AG10803 (cell line): ENCODE data around the gene ZSWIM6.

Source experiments
- DNase-seq: peaks from one replicate; pipeline ENCODE4 v3.0.0; 2010; ENCODE audit warnings: low read depth
- H3K4me3 ChIP-seq: 2 replicates; pipeline ENCODE4 v1.5.1; 2011; ENCODE audit warnings: mild to moderate bottlenecking, low read length, control low read depth
- TF ChIP-seq, protein P1 (sequence below): conservative IDR thresholded peaks from 2 replicates; pipeline ENCODE4 v1.5.1; 2011; ENCODE audit warnings: mild to moderate bottlenecking, low read length, control low read depth, inconsistent platforms

Gene ZSWIM6

DNA sequence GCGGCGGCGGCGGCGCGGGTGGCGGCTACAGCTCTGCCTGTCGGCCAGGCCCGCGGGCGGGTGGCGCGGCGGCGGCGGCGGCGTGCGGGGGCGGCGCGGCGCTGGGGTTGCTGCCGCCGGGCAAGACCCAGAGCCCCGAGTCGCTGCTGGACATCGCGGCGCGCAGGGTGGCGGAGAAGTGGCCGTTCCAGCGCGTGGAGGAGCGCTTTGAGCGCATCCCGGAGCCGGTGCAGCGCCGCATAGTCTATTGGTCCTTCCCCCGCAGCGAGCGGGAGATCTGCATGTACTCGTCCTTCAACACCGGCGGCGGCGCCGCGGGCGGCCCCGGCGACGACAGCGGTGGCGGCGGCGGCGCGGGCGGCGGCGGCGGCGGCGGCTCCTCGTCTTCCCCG, 296 bp downstream of the ZSWIM6 start:
- peak; percentile 25 for DNase-seq
- TF ChIP-seq, protein P1, sequence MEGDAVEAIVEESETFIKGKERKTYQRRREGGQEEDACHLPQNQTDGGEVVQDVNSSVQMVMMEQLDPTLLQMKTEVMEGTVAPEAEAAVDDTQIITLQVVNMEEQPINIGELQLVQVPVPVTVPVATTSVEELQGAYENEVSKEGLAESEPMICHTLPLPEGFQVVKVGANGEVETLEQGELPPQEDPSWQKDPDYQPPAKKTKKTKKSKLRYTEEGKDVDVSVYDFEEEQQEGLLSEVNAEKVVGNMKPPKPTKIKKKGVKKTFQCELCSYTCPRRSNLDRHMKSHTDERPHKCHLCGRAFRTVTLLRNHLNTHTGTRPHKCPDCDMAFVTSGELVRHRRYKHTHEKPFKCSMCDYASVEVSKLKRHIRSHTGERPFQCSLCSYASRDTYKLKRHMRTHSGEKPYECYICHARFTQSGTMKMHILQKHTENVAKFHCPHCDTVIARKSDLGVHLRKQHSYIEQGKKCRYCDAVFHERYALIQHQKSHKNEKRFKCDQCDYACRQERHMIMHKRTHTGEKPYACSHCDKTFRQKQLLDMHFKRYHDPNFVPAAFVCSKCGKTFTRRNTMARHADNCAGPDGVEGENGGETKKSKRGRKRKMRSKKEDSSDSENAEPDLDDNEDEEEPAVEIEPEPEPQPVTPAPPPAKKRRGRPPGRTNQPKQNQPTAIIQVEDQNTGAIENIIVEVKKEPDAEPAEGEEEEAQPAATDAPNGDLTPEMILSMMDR: no peak
- peak overlapping the region; percentile 86 for H3K4me3 ChIP-seq

DNA sequence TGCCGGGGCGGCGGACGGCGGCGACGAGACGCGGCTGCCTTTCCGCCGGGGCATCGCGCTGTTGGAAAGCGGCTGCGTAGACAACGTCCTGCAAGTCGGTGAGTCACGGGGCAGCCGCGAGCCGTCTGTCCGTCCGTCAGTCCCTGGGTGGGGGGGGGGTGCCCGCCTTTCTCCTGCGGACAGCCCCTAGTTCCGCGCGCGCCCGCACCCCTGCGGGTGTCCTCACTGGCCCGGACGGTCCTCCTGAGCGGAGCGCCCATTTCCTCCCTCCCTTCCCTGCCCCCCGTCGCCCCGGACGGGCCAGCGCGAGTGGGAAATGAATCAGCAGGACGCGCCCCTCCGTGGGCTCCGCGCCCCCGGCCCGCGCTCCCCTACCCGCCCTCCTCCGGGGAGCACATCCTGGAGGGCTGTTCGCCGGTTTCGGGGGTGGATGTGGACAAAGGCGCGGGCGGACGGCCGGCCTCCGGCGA, 828 bp downstream of the ZSWIM6 start:
- H3K4me3 ChIP-seq: peak overlapping the region; percentile 80
- DNase-seq: peak; percentile 69
- TF ChIP-seq, protein P1: no peak

DNA sequence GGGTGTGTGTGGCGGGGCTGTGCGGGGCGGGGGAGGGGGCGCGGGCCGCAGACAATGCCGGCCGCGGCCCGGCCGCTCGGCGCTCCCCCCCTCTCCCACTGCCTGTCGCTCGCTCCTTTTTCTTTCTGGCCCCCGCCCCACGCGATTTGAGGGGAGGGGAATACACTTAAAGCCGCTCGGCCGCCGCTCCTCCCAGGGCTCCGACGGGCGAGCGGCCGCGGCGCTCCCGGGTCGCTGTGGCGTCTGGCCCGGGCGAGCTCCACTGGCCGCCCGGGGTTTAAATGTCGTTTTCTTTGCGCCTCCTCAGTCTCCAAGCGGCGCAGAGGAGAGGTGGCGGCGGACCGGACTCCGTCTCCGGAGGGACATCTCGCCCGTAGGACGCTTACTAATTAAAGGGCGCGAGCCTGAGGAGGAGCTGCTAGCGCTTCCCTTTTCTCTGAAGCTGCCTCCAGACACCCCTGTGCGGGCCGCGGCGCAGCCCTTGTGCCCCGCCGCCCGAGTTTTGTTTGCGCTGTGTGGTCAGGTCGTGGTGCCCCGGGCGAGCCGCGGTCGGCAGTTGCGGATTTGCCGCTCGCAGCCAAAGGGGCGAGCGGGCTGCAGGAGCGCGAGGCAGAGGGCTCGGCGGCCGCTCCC, 1.4 kb downstream of the ZSWIM6 start:
- DNase-seq: peak; percentile 32
- TF ChIP-seq, protein P1: no peak
- peak overlapping the region; percentile 80 for H3K4me3 ChIP-seq

DNA sequence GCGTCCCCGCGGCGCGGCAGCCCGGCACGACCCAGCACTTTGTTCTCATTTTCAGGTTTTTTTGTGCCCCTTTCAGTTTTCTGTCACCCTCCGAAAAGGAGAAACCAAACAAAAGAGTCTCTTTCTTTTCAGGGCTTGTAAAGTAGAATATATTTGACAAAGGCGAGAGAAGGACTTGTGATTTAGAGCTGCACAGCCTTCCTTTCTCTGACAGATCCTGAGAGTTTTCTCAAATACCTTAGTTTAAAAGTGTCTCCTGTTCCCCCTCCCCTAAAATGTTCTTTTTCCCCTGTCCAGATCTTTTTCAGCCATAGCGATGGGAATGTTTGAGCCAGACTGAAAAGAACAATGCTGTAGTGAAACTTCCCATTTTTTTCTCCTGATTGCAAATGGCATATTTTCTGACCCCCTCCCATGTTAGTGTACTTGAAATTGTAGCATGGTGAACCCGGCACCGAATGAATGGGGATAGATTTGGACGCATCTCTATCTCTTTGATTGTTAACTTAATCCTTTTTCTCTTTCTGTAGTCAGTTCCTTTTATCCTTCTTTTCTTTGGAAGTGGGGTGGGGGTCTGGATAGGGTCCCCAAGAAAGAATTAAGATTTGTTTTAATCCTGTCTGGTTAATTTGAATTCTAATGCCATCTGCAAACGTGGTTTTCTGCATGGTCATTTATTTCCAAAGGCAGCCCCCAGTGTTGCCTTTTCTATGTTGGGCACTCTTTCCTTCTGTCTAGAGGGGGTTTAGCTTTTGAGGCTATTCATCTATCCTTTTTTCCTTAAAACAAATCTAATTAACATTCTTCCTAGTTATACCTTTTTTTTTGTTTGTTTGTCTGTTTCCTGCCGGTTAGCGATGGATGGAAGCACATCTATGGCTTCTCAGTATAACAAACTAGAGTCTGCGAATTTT, 2.2 kb downstream of the ZSWIM6 start:
- peak overlapping the region; percentile 80 for H3K4me3 ChIP-seq
- DNase-seq: no peak
- TF ChIP-seq, protein P1: no peak

DNA sequence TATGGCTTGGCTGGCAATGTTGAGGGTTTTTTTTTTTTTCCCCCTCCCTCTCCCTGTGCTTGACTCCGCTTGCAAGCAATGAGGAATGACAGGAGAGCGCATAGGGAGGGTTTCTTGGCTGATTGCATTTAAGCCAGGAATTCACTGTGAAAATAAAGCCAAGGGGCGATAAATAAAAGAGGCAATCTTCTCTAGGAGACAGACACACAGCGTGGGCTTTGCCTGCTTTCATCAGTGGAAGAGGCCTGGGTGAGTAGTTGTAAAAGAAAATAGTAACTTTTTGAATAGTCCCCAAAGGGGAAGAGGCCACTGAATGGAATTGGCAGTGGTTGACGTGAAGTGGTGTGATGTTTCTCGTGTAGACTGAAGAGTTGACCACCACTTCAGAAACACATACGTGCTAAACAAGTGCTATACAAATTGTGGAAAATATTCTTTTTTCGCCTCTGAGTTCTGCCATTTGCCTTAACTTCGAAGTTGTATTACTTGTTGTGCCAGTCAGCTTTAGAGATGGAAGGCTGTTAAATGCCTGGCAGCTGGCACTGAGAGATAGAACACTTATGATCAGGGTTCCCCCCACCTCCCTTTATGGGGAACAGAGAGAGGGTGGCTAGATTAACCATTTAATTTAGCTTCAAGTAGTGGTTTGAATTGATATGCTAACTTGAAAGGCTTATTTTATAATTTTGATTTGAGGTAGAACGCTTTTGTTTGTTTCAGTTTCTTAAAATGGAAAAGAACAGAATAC, 3.0 kb downstream of the ZSWIM6 start:
- peak; percentile 52 for DNase-seq
- H3K4me3 ChIP-seq: peak overlapping the region; percentile 80
- TF ChIP-seq, protein P1: no peak

DNA sequence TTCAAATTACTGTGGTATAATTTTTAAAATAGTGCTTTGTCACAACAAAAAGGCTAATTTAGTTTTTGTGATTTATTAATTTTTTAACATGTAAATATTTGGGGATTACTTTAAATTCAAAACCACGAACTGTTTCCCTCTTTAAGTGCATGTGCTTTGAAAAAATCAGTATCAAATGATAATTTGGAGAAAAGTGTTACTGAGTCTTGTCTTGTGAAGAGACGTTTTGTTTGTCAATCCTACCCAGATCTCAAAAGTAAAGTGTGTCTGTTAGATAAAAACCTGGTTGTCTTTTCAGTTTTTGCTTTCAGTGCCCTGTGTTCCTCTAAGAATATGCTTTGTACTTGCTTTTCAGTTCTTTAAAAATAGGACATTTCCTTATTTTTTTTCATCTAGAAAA, 7.7 kb downstream of the ZSWIM6 start:
- TF ChIP-seq, protein P1: no peak
- H3K4me3 ChIP-seq: no peak overlapping the region
- no peak for DNase-seq
